Measurements from ENCODE around the gene PIP5K1C.

Gene PIP5K1C

GRCh38 chr19:3693025-3693925 is 7.0 kb downstream of the PIP5K1C start:
- Histone ChIP-seq H3K4me1 (ENCODE audit: control insufficient read depth, insufficient read depth, low read length, poor library complexity, severe bottlenecking) (peaks cover 6% of the 10 kb centered on the region), H3K27me3 (replicated peaks; ENCODE audit: control insufficient read depth, insufficient read depth, low read length, poor library complexity, severe bottlenecking) (no peaks in the 10 kb centered on the region), H3K36me3 (ENCODE audit: control insufficient read depth, insufficient read depth, low read length) (peaks cover 5% of the 10 kb centered on the region), H3K9me3 (ENCODE audit: control insufficient read depth, low read length) (no peaks in the 10 kb centered on the region), H3K4me3 (ENCODE audit: insufficient read depth, low read depth, low read length, poor library complexity, severe bottlenecking) (no peak overlapping the region), H3K27ac (ENCODE audit: insufficient read depth, low read length, poor library complexity, severe bottlenecking) (no peak overlapping the region)
- DNase-seq: no peak

- Histone ChIP-seq H3K27ac (ENCODE audit: insufficient read depth, low read length, poor library complexity, severe bottlenecking) (no peak overlapping the region), H3K4me3 (ENCODE audit: insufficient read depth, low read depth, low read length, poor library complexity, severe bottlenecking) (no peak overlapping the region), H3K36me3 (ENCODE audit: control insufficient read depth, insufficient read depth, low read length) (peaks cover 5% of the 10 kb centered on the region), H3K9me3 (ENCODE audit: control insufficient read depth, low read length) (no peaks in the 10 kb centered on the region), H3K27me3 (replicated peaks; ENCODE audit: control insufficient read depth, insufficient read depth, low read length, poor library complexity, severe bottlenecking) (no peaks in the 10 kb centered on the region), H3K4me1 (ENCODE audit: control insufficient read depth, insufficient read depth, low read length, poor library complexity, severe bottlenecking) (peaks cover 12% of the 10 kb centered on the region)
- DNase-seq: peak; percentile 30 to 43 (median 38)
These were observed 7.9 kb downstream of the PIP5K1C start for GRCh38 chr19:3692141-3693024.

GRCh38 chr19:3691726-3692125 is 8.5 kb downstream of the PIP5K1C start:
- peaks cover 5% of the 10 kb centered on the region for H3K36me3 ChIP-seq (ENCODE audit: control insufficient read depth, insufficient read depth, low read length)
- H3K27ac ChIP-seq (ENCODE audit: insufficient read depth, low read length, poor library complexity, severe bottlenecking): no peak overlapping the region
- peaks cover 12% of the 10 kb centered on the region for H3K4me1 ChIP-seq (ENCODE audit: control insufficient read depth, insufficient read depth, low read length, poor library complexity, severe bottlenecking)
- no peak for DNase-seq
- no peaks in the 10 kb centered on the region for H3K9me3 ChIP-seq (ENCODE audit: control insufficient read depth, low read length)
- H3K4me3 ChIP-seq (ENCODE audit: insufficient read depth, low read depth, low read length, poor library complexity, severe bottlenecking): no peak overlapping the region
- H3K27me3 ChIP-seq (replicated peaks; ENCODE audit: control insufficient read depth, insufficient read depth, low read length, poor library complexity, severe bottlenecking): no peaks in the 10 kb centered on the region

- no peak for DNase-seq
- Histone ChIP-seq H3K4me1 (ENCODE audit: control insufficient read depth, insufficient read depth, low read length, poor library complexity, severe bottlenecking) (peaks cover 12% of the 10 kb centered on the region), H3K27me3 (replicated peaks; ENCODE audit: control insufficient read depth, insufficient read depth, low read length, poor library complexity, severe bottlenecking) (no peaks in the 10 kb centered on the region), H3K36me3 (ENCODE audit: control insufficient read depth, insufficient read depth, low read length) (peaks cover 5% of the 10 kb centered on the region), H3K27ac (ENCODE audit: insufficient read depth, low read length, poor library complexity, severe bottlenecking) (no peak overlapping the region), H3K4me3 (ENCODE audit: insufficient read depth, low read depth, low read length, poor library complexity, severe bottlenecking) (no peak overlapping the region), H3K9me3 (ENCODE audit: control insufficient read depth, low read length) (no peaks in the 10 kb centered on the region)
These were observed 8.9 kb downstream of the PIP5K1C start for GRCh38 chr19:3691372-3691716.

- Histone ChIP-seq H3K9me3 (ENCODE audit: control insufficient read depth, low read length) (no peaks in the 10 kb centered on the region), H3K4me1 (ENCODE audit: control insufficient read depth, insufficient read depth, low read length, poor library complexity, severe bottlenecking) (peaks cover 12% of the 10 kb centered on the region), H3K27ac (ENCODE audit: insufficient read depth, low read length, poor library complexity, severe bottlenecking) (no peak overlapping the region), H3K36me3 (ENCODE audit: control insufficient read depth, insufficient read depth, low read length) (peaks cover 5% of the 10 kb centered on the region), H3K4me3 (ENCODE audit: insufficient read depth, low read depth, low read length, poor library complexity, severe bottlenecking) (no peak overlapping the region), H3K27me3 (replicated peaks; ENCODE audit: control insufficient read depth, insufficient read depth, low read length, poor library complexity, severe bottlenecking) (no peaks in the 10 kb centered on the region)
- DNase-seq: no peak
These were observed 9.5 kb downstream of the PIP5K1C start for GRCh38 chr19:3690551-3691371.

GRCh38 chr19:3687774-3688706 is 12.2 kb downstream of the PIP5K1C start:
- peak overlapping the region; percentile 41 for H3K27ac ChIP-seq (ENCODE audit: insufficient read depth, low read length, poor library complexity, severe bottlenecking)
- DNase-seq: peak in 1 of 3 donors; percentile 12
- no peaks in the 10 kb centered on the region for H3K9me3 ChIP-seq (ENCODE audit: control insufficient read depth, low read length)
- no peaks in the 10 kb centered on the region for H3K27me3 ChIP-seq (replicated peaks; ENCODE audit: control insufficient read depth, insufficient read depth, low read length, poor library complexity, severe bottlenecking)
- peaks cover 4% of the 10 kb centered on the region for H3K36me3 ChIP-seq (ENCODE audit: control insufficient read depth, insufficient read depth, low read length)
- H3K4me3 ChIP-seq (ENCODE audit: insufficient read depth, low read depth, low read length, poor library complexity, severe bottlenecking): peak overlapping the region; percentile 52
- H3K4me1 ChIP-seq (ENCODE audit: control insufficient read depth, insufficient read depth, low read length, poor library complexity, severe bottlenecking): peaks cover 12% of the 10 kb centered on the region

GRCh38 chr19:3687393-3687773 is 12.9 kb downstream of the PIP5K1C start:
- H3K4me1 ChIP-seq (ENCODE audit: control insufficient read depth, insufficient read depth, low read length, poor library complexity, severe bottlenecking): peaks cover 12% of the 10 kb centered on the region
- H3K4me3 ChIP-seq (ENCODE audit: insufficient read depth, low read depth, low read length, poor library complexity, severe bottlenecking): peak overlapping the region; percentile 52
- no peaks in the 10 kb centered on the region for H3K27me3 ChIP-seq (replicated peaks; ENCODE audit: control insufficient read depth, insufficient read depth, low read length, poor library complexity, severe bottlenecking)
- H3K36me3 ChIP-seq (ENCODE audit: control insufficient read depth, insufficient read depth, low read length): peaks cover 4% of the 10 kb centered on the region
- no peaks in the 10 kb centered on the region for H3K9me3 ChIP-seq (ENCODE audit: control insufficient read depth, low read length)
- no peak for DNase-seq
- H3K27ac ChIP-seq (ENCODE audit: insufficient read depth, low read length, poor library complexity, severe bottlenecking): peak overlapping the region; percentile 41

- no peaks in the 10 kb centered on the region for H3K9me3 ChIP-seq (ENCODE audit: control insufficient read depth, low read length)
- no peak for DNase-seq
- H3K36me3 ChIP-seq (ENCODE audit: control insufficient read depth, insufficient read depth, low read length): peaks cover 4% of the 10 kb centered on the region
- no peaks in the 10 kb centered on the region for H3K27me3 ChIP-seq (replicated peaks; ENCODE audit: control insufficient read depth, insufficient read depth, low read length, poor library complexity, severe bottlenecking)
- no peak overlapping the region for H3K4me3 ChIP-seq (ENCODE audit: insufficient read depth, low read depth, low read length, poor library complexity, severe bottlenecking)
- H3K27ac ChIP-seq (ENCODE audit: insufficient read depth, low read length, poor library complexity, severe bottlenecking): no peak overlapping the region
- peaks cover 12% of the 10 kb centered on the region for H3K4me1 ChIP-seq (ENCODE audit: control insufficient read depth, insufficient read depth, low read length, poor library complexity, severe bottlenecking)
These were observed 15.4 kb downstream of the PIP5K1C start for GRCh38 chr19:3684817-3685410.
